K562 (cell line): ENCODE measurements around the gene GMPR. TPM values are rescaled to one million over a fixed set of nuclear protein-coding genes. Genes with fewer than 3 reads are reported as not detected.

Experiments
- ATF1 ChIP-seq, 2 experiments: fragments of 450-650 bp in 1 of 2; IDR thresholded peaks; 2 replicates each; pipeline ENCODE4 v1.6.1; 2016; ENCODE audit warnings: missing compliant biosample characterization in 1 of 2, missing genetic modification characterization in 1 of 2
- CBFB ChIP-seq: sonication (generic); formaldehyde crosslinking; IDR thresholded peaks from 2 replicates; pipeline ENCODE4 v1.4.0; 2020; ENCODE audit warnings: mild to moderate bottlenecking, missing genetic modification reagents
- CTBP1 ChIP-seq: fragments of 450-650 bp; IDR thresholded peaks from 2 replicates; pipeline ENCODE4 v1.6.1; 2016; ENCODE audit warnings: borderline replicate concordance
- DDX20 ChIP-seq: fragments of 450-650 bp; IDR thresholded peaks from 2 replicates; pipeline ENCODE4 v1.6.1; 2016; ENCODE audit warnings: missing genetic modification characterization, low read depth, mild to moderate bottlenecking, missing compliant biosample characterization, moderate library complexity
- MYNN ChIP-seq, 2 experiments: sonication (generic); formaldehyde crosslinking in 1 of 2; IDR thresholded peaks; 2 replicates each; pipeline versions ENCODE4 v1.5.0 to v1.6.1; 2016 to 2020; ENCODE audit warnings: antibody characterized with exemption in 1 of 2, missing genetic modification reagents in 1 of 2
- NFIC ChIP-seq: fragments of 450-650 bp; IDR thresholded peaks from 2 replicates; pipeline ENCODE4 v1.6.1; 2017; ENCODE audit warnings: mild to moderate bottlenecking, inconsistent platforms
- NR3C1 ChIP-seq: sonication (generic); formaldehyde crosslinking; IDR thresholded peaks from 2 replicates; pipeline ENCODE4 v1.8.1; 2022; ENCODE audit warnings: missing genetic modification reagents
- NRF1 ChIP-seq, 2 experiments: fragments of 450-650 bp; IDR thresholded peaks in 1 of 2; conservative IDR thresholded peaks in 1 of 2; 2 replicates each; pipeline ENCODE4 v1.6.1; 2014; ENCODE audit warnings: mild to moderate bottlenecking in 2 of 2
- POLR2AphosphoS5 ChIP-seq: IDR thresholded peaks from 2 replicates; pipeline ENCODE4 v1.6.1; 2011; ENCODE audit warnings: mild to moderate bottlenecking, low read depth, low read length, moderate library complexity; ENCODE audit not compliant: control insufficient read depth, insufficient read depth
- POU5F1 ChIP-seq: fragments of 150-350 bp; IDR thresholded peaks from 2 replicates; pipeline ENCODE4 v1.6.1; 2014; ENCODE audit warnings: borderline replicate concordance, low read length, low read depth, mild to moderate bottlenecking; ENCODE audit not compliant: partially characterized antibody
- RBM39 ChIP-seq: fragments of 200-400 bp; formaldehyde crosslinking; optimal IDR thresholded peaks from 2 replicates; pipeline ENCODE3; 2018; ENCODE audit warnings: low read depth, low read length
- SETDB1 ChIP-seq: IDR thresholded peaks from one replicate; pipeline ENCODE4 v1.6.1; 2012; ENCODE audit warnings: low read length, control low read depth, inconsistent platforms
- SREBF1 ChIP-seq: fragments of 150-350 bp; IDR thresholded peaks from 2 replicates; pipeline ENCODE4 v1.6.1; 2014; ENCODE audit warnings: antibody characterized with exemption, low read depth, low read length, borderline replicate concordance
- TBL1XR1 ChIP-seq, 2 experiments: IDR thresholded peaks; 2 replicates each; pipeline ENCODE4 v1.6.1; 2012; ENCODE audit warnings: improper control_type of control experiment in 2 of 2, low read length in 2 of 2, mild to moderate bottlenecking in 1 of 2
- XRCC3 ChIP-seq: fragments of 450-650 bp; IDR thresholded peaks from 2 replicates; pipeline ENCODE4 v1.6.1; 2017; ENCODE audit warnings: mild to moderate bottlenecking, moderate library complexity
- YBX1 ChIP-seq: fragments of 450-650 bp; IDR thresholded peaks from 2 replicates; pipeline ENCODE4 v1.7.1; 2016; ENCODE audit warnings: mild to moderate bottlenecking
- ZBTB7A ChIP-seq: IDR thresholded peaks from 2 replicates; pipeline ENCODE4 v1.6.1; 2011; ENCODE audit warnings: low read depth, mild to moderate bottlenecking, low read length, moderate library complexity, borderline replicate concordance; ENCODE audit not compliant: control insufficient read depth
- ZFPM2 ChIP-seq: fragments of 250-450 bp; sonication (Bioruptor Pico); IDR thresholded peaks from 2 replicates; pipeline ENCODE4 v1.5.1; 2022; ENCODE audit warnings: mild to moderate bottlenecking
- ZNF121 ChIP-seq: sonication (generic); formaldehyde crosslinking; conservative IDR thresholded peaks from 2 replicates; pipeline ENCODE4 v1.8.0; 2022; ENCODE audit warnings: missing genetic modification reagents
- ZNF134 ChIP-seq: fragments of 250-450 bp; sonication (Bioruptor Pico); conservative IDR thresholded peaks from 2 replicates; pipeline ENCODE4 v1.4.0; 2020
- ZNF165 ChIP-seq: fragments of 250-450 bp; sonication (Bioruptor Pico); IDR thresholded peaks from 2 replicates; pipeline ENCODE4 v1.4.0; 2020; ENCODE audit warnings: borderline replicate concordance
- ZNF23 ChIP-seq: fragments of 250-450 bp; sonication (Bioruptor Pico); IDR thresholded peaks from 2 replicates; pipeline ENCODE4 v1.4.0; 2020; ENCODE audit warnings: mild to moderate bottlenecking
- ZNF57 ChIP-seq: fragments of 450-650 bp; formaldehyde crosslinking; IDR thresholded peaks from 2 replicates; pipeline ENCODE4 v1.4.0; 2020; ENCODE audit warnings: mild to moderate bottlenecking, moderate library complexity
- ZNF717 ChIP-seq: fragments of 250-450 bp; sonication (Bioruptor Pico); IDR thresholded peaks from 2 replicates; pipeline ENCODE4 v1.5.0; 2021
- ZNF77 ChIP-seq: fragments of 250-450 bp; sonication (Bioruptor Pico); IDR thresholded peaks from 2 replicates; pipeline ENCODE4 v1.5.0; 2020
- polyA plus RNA-seq, 8 experiments: library from polyadenylated mRNA; depleted of rRNA in 4 of 8; stranded (reverse) in 5 of 8; unstranded in 3 of 8; fragments of >200 nt; fragmentation: Nextera tagmentation in 2 of 8; fragmentation: Illumina TruSeq in 1 of 8; extraction: Ambion mirVana in 2 of 8; extraction: Trizol in 1 of 8; gene quantifications; 2 replicates each; pipeline versions ENCODE4 v1.2.1 to v1.2.3, GENCODE V29; 2011 to 2014; ENCODE audit warnings: inconsistent platforms in 1 of 8, missing spikeins in 1 of 8
- total RNA-seq, 7 experiments: library from RNA; depleted of rRNA in 6 of 7; stranded (reverse); fragments of >200 nt in 6 of 7; fragmentation: Illumina TruSeq in 2 of 7; extraction: Trizol in 2 of 7; gene quantifications; 2 replicates each; pipeline versions ENCODE4 v1.2.1 to v1.2.3, GENCODE V29; 2011 to 2021; ENCODE audit warnings: low replicate concordance in 1 of 7
- TF ChIP-seq, protein P1 (sequence below): fragments of 450-650 bp; IDR thresholded peaks from 2 replicates; pipeline ENCODE4 v1.6.1; 2018; ENCODE audit warnings: mild to moderate bottlenecking, low read depth; ENCODE audit not compliant: partially characterized antibody
- TF ChIP-seq, protein P2 (sequence below): fragments of 450-650 bp; conservative IDR thresholded peaks from 2 replicates; pipeline ENCODE4 v1.6.1; 2016; ENCODE audit warnings: missing genetic modification characterization, low read depth, mild to moderate bottlenecking, missing compliant biosample characterization, moderate library complexity
- TF ChIP-seq, protein P3 (sequence below): fragments of 250-450 bp; sonication (Bioruptor Pico); IDR thresholded peaks from 2 replicates; pipeline ENCODE4 v1.8.0; 2022; ENCODE audit warnings: inconsistent platforms

The GMPR gene
- total and polyA plus RNA-seq, 9 of the 15 experiments (the other 6 are each of a cell fraction or from before 2014, with no cell fraction given): 34.6 to 83.7 (median 49.8) TPM

DNA sequence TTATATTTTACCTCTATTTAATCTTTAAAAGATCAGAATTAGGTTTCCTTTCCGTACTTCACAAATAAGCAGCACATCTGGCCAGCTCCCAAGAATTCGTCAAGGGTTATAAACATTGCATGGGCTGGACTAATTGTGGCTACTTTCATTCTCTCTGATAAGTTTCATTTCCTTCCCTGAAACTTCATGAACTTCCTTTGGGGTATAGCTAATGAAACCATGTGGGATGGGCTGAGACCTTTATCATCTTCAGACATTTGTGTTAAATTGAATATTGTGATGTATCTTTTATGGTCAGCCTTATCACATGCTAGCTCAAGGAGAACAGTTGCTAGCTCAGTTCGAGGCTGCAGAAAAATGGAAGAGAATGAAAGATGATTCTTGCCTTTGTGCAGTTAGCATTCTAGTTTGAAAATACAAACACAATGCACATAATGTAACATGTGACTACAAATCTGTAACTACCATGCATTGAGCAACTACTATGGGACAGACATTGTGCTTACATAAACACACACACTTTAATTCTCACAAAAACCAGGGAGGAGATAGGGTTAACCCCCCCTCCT lies 1.7 kb upstream of the GMPR start (continued):
- TF ChIP-seq MYNN (IDR thresholded peaks at IDR 0.05) (no peak), MYNN (CRISPR knock-in tag; IDR thresholded peaks at IDR 0.05) (no peak), NFIC (peak; percentile 77), POU5F1 (no peak), ZNF121 (no peak), ZNF134 (CRISPR knock-in tag) (no peak), TBL1XR1 (IDR thresholded peaks at IDR 0.05; ENCODE audit: low read length in 2 of 2) (peak in 1 of 2 experiments; percentile 48; a peak in 1 of 4 replicates), ZNF23 (CRISPR knock-in tag) (no peak), CBFB (no peak), ZFPM2 (CRISPR knock-in tag) (0 out of 2 replicates have a peak, but pooled peaks have one; percentile 13), SREBF1 (no peak), ZNF77 (no peak), XRCC3 (no peak), ATF1 (CRISPR knock-in tag; IDR thresholded peaks at IDR 0.05) (no peak), ATF1 (tag; IDR thresholded peaks at IDR 0.05) (0 out of 2 replicates have a peak, but pooled peaks have one; percentile 12), NR3C1 (CRISPR knock-in tag) (no peak), ZNF57 (CRISPR knock-in tag) (no peak), ZNF717 (CRISPR knock-in tag) (no peak), NRF1 (conservative IDR thresholded peaks at IDR 0.05 in 1 of 2, IDR thresholded peaks at IDR 0.05 in 1 of 2) (no peak), RBM39 (no peak), DDX20 (tag) (no peak), CTBP1 (no peak), SETDB1 (no peak), ZBTB7A (no peak), POLR2AphosphoS5 (no peak), YBX1 (no peak), ZNF165 (no peak)
- TF ChIP-seq, protein P1, sequence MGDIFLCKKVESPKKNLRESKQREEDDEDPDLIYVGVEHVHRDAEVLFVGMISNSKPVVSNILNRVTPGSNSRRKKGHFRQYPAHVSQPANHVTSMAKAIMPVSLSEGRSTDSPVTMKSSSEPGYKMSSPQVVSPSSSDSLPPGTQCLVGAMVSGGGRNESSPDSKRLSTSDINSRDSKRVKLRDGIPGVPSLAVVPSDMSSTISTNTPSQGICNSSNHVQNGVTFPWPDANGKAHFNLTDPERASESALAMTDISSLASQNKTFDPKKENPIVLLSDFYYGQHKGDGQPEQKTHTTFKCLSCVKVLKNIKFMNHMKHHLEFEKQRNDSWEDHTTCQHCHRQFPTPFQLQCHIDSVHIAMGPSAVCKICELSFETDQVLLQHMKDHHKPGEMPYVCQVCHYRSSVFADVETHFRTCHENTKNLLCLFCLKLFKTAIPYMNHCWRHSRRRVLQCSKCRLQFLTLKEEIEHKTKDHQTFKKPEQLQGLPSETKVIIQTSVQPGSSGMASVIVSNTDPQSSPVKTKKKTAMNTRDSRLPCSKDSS: no peak
- TF ChIP-seq, protein P2, sequence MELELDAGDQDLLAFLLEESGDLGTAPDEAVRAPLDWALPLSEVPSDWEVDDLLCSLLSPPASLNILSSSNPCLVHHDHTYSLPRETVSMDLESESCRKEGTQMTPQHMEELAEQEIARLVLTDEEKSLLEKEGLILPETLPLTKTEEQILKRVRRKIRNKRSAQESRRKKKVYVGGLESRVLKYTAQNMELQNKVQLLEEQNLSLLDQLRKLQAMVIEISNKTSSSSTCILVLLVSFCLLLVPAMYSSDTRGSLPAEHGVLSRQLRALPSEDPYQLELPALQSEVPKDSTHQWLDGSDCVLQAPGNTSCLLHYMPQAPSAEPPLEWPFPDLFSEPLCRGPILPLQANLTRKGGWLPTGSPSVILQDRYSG: 0 out of 2 replicates have a peak, but pooled peaks have one; percentile 24
- TF ChIP-seq, protein P3, sequence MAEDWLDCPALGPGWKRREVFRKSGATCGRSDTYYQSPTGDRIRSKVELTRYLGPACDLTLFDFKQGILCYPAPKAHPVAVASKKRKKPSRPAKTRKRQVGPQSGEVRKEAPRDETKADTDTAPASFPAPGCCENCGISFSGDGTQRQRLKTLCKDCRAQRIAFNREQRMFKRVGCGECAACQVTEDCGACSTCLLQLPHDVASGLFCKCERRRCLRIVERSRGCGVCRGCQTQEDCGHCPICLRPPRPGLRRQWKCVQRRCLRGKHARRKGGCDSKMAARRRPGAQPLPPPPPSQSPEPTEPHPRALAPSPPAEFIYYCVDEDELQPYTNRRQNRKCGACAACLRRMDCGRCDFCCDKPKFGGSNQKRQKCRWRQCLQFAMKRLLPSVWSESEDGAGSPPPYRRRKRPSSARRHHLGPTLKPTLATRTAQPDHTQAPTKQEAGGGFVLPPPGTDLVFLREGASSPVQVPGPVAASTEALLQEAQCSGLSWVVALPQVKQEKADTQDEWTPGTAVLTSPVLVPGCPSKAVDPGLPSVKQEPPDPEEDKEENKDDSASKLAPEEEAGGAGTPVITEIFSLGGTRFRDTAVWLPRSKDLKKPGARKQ (CRISPR knock-in tag): no peak
